ENCODE data around the gene POMT1. TPM values are rescaled to one million over a fixed set of nuclear protein-coding genes. Genes with fewer than 3 reads are reported as not detected.

The POMT1 gene
- total RNA-seq, 4 donors from 2014 or later, result 14.6 to 27.8 (median 18.4) TPM

DNA sequence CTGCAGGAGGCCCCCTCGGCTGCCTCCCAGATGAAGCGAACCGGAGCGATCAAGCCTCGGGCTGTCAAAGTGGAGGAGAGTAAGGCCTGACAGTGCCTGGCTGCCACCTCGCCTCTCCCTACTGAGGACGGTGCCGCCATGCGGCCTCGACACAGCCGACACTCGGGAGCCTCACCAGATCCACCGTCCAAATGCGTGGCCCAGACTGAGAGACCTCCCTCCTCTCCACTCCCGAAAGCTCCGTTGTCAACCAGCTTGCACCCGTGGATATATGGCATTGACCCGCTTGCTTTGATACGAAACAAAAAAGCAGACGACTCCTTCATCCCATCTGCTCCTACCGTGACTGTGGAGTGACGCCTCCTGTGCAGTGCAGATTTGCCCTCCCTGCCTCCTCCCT lies 6.9 kb upstream of the POMT1 start:
- intact Hi-C loops (cut with DNase I), result no loop called here
- no peaks in the 10 kb centered on the region for H3K4me1 ChIP-seq
- no peaks in the 10 kb centered on the region for H3K9me3 ChIP-seq
- no peak for TF ChIP-seq POLR2A (IDR thresholded peaks at IDR 0.05)
- DNase-seq, result no peak
- H3K36me3 ChIP-seq, result peaks cover 57 to 96% (median 75%) of the 10 kb centered on the region in 3 donors
- no peak overlapping the region for H3K4me3 ChIP-seq
- H3K27me3 ChIP-seq, result no peaks in the 10 kb centered on the region
- H3K27ac ChIP-seq, result no peak overlapping the region
- 77 to 80% methylated on average over 13 to 22 of the region's 22 CpGs for WGBS, 2 donors

- 60 to 69% methylated on average over 2 to 6 of the region's 10 CpGs for WGBS, 2 donors
- intact Hi-C loops (cut with DNase I), result no loop called here
- Histone ChIP-seq H3K27me3 (no peaks in the 10 kb centered on the region), H3K9me3 (no peaks in the 10 kb centered on the region), H3K4me1 (peaks cover 0 to 10% (median 3%) of the 10 kb centered on the region in 3 donors), H3K4me3 (no peak overlapping the region), H3K27ac (no peak overlapping the region), H3K36me3 (peaks cover 46 to 85% (median 66%) of the 10 kb centered on the region in 3 donors)
- no peak for DNase-seq
- TF ChIP-seq POLR2A (IDR thresholded peaks at IDR 0.05), result no peak
- no peak for TF ChIP-seq CTCF (IDR thresholded peaks at IDR 0.05)
Measured at GRCh38 chr9:131496844-131497405, 5.8 kb upstream of the POMT1 start.

DNA sequence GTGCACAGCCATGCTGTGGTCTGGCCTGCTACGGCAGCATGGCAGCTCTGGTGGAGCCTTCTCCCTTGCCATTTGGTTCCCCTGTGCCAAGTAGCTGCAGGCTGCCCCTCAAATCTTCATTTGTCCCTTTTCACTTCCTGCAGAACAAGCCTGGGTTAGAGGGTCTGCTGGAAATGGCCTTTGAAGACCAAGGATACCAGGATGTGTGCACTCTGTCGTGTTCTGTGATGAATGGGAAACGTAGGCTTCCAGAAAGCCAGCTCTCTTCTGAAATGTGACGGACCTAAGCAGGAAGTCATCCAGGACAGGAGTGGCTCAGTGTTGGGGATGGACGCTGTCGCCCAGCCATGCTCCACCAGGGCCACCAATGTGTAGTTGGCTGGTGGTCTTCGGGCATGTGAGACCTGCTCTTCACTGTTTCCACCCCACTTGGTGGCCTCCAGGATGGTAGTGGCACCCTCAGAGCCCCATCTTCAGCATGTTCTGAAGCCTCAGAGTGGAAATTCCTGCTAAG lies 3.4 kb upstream of the POMT1 start:
- intact Hi-C loops (cut with DNase I), result no loop called here
- H3K9me3 ChIP-seq, result no peaks in the 10 kb centered on the region
- H3K36me3 ChIP-seq, result peaks cover 30 to 61% (median 43%) of the 10 kb centered on the region in 3 donors
- peaks cover 9 to 30% (median 18%) of the 10 kb centered on the region in 3 donors for H3K4me1 ChIP-seq
- H3K27me3 ChIP-seq, result no peaks in the 10 kb centered on the region
- WGBS, 2 donors, result 80 to 88% methylated on average over 4 to 6 of the region's 7 CpGs
- H3K4me3 ChIP-seq, result no peak overlapping the region
- no peak overlapping the region for H3K27ac ChIP-seq
- TF ChIP-seq POLR2A (IDR thresholded peaks at IDR 0.05), result no peak
- no peak for TF ChIP-seq CTCF (IDR thresholded peaks at IDR 0.05)
- no peak for DNase-seq

DNA sequence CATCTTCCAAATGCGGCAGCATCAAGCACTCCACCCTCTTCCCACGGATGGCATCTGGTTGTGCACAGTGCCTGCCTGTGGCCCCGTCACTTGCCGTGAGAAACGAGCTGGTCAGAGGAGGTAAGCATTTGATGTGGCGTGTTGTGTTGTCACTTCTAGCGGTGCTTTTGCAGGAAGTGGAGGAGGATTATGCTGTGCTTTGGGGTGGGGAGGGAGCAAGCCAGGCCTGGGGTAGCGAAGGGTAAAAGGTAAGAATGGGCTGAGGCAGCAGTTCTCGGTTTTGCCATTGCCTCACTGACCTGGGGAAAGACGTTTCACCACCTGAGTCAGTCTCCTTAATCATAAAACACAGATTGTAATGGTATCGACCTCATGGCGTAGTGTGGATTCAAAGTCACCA lies 2.3 kb upstream of the POMT1 start:
- Histone ChIP-seq H3K4me3 (no peak overlapping the region), H3K27ac (no peak overlapping the region), H3K4me1 (peaks cover 10 to 36% (median 19%) of the 10 kb centered on the region in 3 donors), H3K27me3 (no peaks in the 10 kb centered on the region), H3K9me3 (no peaks in the 10 kb centered on the region), H3K36me3 (peaks cover 21 to 51% (median 33%) of the 10 kb centered on the region in 3 donors)
- WGBS, 2 donors, result 61 to 63% methylated on average over 9 to 12 of the region's 12 CpGs
- no peak for DNase-seq
- intact Hi-C loops (cut with DNase I), result no loop called here
- no peak for TF ChIP-seq CTCF (IDR thresholded peaks at IDR 0.05)
- no peak for TF ChIP-seq POLR2A (IDR thresholded peaks at IDR 0.05)

DNA sequence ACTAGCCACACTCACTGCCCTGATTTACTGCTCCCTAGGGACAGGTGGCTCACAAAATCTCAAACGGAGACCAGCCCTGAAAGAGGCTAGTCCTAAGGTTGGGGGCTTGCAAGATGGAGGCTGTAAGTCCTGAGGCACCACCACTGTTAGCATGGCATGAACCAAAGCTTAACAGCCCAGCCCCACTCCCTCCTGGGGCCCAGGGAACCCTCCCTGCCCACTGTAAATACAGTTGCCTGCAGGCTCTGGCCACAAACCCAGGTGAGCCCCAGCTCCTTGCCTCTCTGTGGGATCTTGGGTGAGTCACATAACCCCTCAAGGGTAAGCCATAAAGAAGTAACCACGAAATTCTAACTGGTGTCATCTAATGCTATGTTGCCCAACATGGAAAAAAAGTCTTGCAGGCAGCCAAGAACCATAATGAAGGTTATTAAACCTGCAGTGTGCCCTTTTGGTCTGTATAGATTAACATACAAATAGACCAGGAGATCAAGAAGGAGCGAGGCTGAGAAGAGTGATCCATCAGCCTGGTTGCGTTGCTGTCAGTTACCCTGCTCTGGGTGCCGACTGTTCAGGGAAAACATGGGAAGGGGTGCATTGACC lies 1.7 kb upstream of the POMT1 start:
- Histone ChIP-seq H3K27me3 (no peaks in the 10 kb centered on the region), H3K9me3 (no peaks in the 10 kb centered on the region), H3K4me3 (no peak overlapping the region), H3K36me3 (peaks cover 15 to 44% (median 26%) of the 10 kb centered on the region in 3 donors), H3K4me1 (peaks cover 10 to 36% (median 19%) of the 10 kb centered on the region in 3 donors), H3K27ac (no peak overlapping the region)
- TF ChIP-seq POLR2A (IDR thresholded peaks at IDR 0.05), result no peak
- TF ChIP-seq CTCF (IDR thresholded peaks at IDR 0.05), result no peak
- DNase-seq, result no peak
- 36 to 59% methylated on average over 5 of the region's 5 CpGs for WGBS, 2 donors
- intact Hi-C loops (cut with DNase I), result no loop called here
